ENCODE measurements around the gene NLGN4Y. TPM values are rescaled to one million over a fixed set of nuclear protein-coding genes. Genes with fewer than 3 reads are reported as not detected.

The NLGN4Y gene
- total RNA-seq, 1 donor from 2014 or later, result not detected

- Mint-ChIP-seq H3K27me3 (ENCODE audit: low read depth) (no peaks in the 10 kb centered on the region), H3K27ac (no peak overlapping the region), H3K4me1 (no peaks in the 10 kb centered on the region), H3K36me3 (no peaks in the 10 kb centered on the region), H3K9me3 (no peaks in the 10 kb centered on the region), H3K4me3 (no peak overlapping the region)
- TF ChIP-seq CTCF (IDR thresholded peaks at IDR 0.05; ENCODE audit: unreplicated experiment), result no peak
- DNase-seq (ENCODE audit: low spot score in 2 of 2, unreplicated experiment in 2 of 2), result no peak
Measured at GRCh38 chrY:14522379-14522950, 1.9 kb upstream of the NLGN4Y start.

GRCh38 chrY:14523491-14524271 is 648 bp upstream of the NLGN4Y start:
- no peaks in the 10 kb centered on the region for H3K9me3 Mint-ChIP-seq
- no peaks in the 10 kb centered on the region for H3K36me3 Mint-ChIP-seq
- no peaks in the 10 kb centered on the region for H3K27me3 Mint-ChIP-seq (ENCODE audit: low read depth)
- DNase-seq (ENCODE audit: low spot score in 2 of 2, unreplicated experiment in 2 of 2), result no peak
- H3K27ac Mint-ChIP-seq, result no peak overlapping the region
- no peak for TF ChIP-seq CTCF (IDR thresholded peaks at IDR 0.05; ENCODE audit: unreplicated experiment)
- H3K4me3 Mint-ChIP-seq, result no peak overlapping the region
- no peaks in the 10 kb centered on the region for H3K4me1 Mint-ChIP-seq

- Mint-ChIP-seq H3K36me3 (no peaks in the 10 kb centered on the region), H3K27ac (no peak overlapping the region), H3K4me3 (no peak overlapping the region), H3K9me3 (no peaks in the 10 kb centered on the region), H3K4me1 (no peaks in the 10 kb centered on the region), H3K27me3 (ENCODE audit: low read depth) (no peaks in the 10 kb centered on the region)
- no peak for TF ChIP-seq CTCF (IDR thresholded peaks at IDR 0.05; ENCODE audit: unreplicated experiment)
- DNase-seq (ENCODE audit: low spot score in 2 of 2, unreplicated experiment in 2 of 2), result no peak
Measured at GRCh38 chrY:14525315-14525714, 986 bp downstream of the NLGN4Y start.

- no peak for DNase-seq (ENCODE audit: low spot score in 2 of 2, unreplicated experiment in 2 of 2)
- Mint-ChIP-seq H3K36me3 (no peaks in the 10 kb centered on the region), H3K27me3 (ENCODE audit: low read depth) (no peaks in the 10 kb centered on the region), H3K4me1 (no peaks in the 10 kb centered on the region), H3K27ac (no peak overlapping the region), H3K4me3 (no peak overlapping the region), H3K9me3 (no peaks in the 10 kb centered on the region)
- no peak for TF ChIP-seq CTCF (IDR thresholded peaks at IDR 0.05; ENCODE audit: unreplicated experiment)
Measured at GRCh38 chrY:14528361-14528760, 4.0 kb downstream of the NLGN4Y start.

- Mint-ChIP-seq H3K9me3 (no peaks in the 10 kb centered on the region), H3K4me3 (no peak overlapping the region), H3K27me3 (ENCODE audit: low read depth) (no peaks in the 10 kb centered on the region), H3K27ac (no peak overlapping the region), H3K4me1 (no peaks in the 10 kb centered on the region), H3K36me3 (no peaks in the 10 kb centered on the region)
- TF ChIP-seq CTCF (IDR thresholded peaks at IDR 0.05; ENCODE audit: unreplicated experiment), result no peak
- no peak for DNase-seq (ENCODE audit: low spot score in 2 of 2, unreplicated experiment in 2 of 2)
Measured at GRCh38 chrY:14536703-14537102, 12.4 kb downstream of the NLGN4Y start.

All from mesothelial cell of epicardium (in vitro differentiated cells).